NOMO-1 treated with dmso at 0.1 percent for 144 hours (cell line): ENCODE measurements around the gene IER3.
A peak's percentile ranks its signal among the peaks of the same experiment; 100 is the strongest.
"Not testable (repeated sequence)": the region's sequence is repeated elsewhere in the genome, so short reads cannot be mapped to it uniquely, and the experiment has no call there.

Experiments
- DNase-seq: peaks from one replicate; lab custom pipeline; 2025; ENCODE audit not compliant: unreplicated experiment; lab: John Stamatoyannopoulos, UW

IER3 gene

GRCh38 chr6:30725713-30726505 is 18.4 kb downstream of the IER3 start:
- no peak for DNase-seq

DNA sequence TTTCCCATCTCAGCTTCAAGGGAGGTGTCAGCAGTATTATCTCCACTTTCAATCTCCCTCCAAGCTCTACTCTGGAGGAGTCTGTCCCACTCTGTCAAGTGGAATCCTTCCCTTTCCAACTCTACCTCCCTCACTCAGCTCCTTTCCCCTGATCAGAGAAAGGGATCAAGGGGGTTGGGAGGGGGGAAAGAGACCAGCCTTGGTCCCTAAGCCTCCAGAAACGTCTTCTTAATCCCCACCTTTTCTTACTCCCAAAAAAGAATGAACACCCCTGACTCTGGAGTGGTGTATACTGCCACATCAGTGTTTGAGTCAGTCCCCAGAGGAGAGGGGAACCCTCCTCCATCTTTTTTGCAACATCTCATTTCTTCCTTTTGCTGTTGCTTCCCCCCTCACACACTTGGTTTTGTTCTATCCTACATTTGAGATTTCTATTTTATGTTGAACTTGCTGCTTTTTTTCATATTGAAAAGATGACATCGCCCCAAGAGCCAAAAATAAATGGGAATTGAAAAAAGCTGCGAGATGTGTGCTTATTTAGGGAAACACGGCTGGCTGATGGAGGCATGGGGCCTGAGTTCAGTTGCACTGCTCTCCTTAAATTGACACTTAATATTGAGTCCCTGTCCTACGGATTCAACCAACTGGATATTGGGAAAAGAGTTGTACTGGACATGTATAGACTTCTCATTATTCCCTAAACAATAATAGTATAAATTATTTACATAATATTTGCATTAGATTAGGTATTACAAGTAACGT is 19.3 kb downstream of the IER3 start:
- no peak for DNase-seq

DNA sequence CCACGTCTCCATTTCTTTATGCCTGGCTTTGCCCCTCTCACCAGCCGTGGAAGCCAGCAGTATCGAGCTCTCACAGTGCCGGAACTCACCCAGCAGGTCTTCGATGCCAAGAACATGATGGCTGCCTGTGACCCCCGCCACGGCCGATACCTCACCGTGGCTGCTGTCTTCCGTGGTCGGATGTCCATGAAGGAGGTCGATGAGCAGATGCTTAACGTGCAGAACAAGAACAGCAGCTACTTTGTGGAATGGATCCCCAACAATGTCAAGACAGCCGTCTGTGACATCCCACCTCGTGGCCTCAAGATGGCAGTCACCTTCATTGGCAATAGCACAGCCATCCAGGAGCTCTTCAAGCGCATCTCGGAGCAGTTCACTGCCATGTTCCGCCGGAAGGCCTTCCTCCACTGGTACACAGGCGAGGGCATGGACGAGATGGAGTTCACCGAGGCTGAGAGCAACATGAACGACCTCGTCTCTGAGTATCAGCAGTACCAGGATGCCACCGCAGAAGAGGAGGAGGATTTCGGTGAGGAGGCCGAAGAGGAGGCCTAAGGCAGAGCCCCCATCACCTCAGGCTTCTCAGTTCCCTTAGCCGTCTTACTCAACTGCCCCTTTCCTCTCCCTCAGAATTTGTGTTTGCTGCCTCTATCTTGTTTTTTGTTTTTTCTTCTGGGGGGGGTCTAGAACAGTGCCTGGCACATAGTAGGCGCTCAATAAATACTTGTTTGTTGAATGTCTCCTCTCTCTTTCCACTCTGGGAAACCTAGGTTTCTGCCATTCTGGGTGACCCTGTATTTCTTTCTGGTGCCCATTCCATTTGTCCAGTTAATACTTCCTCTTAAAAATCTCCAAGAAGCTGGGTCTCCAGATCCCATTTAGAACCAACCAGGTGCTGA is 20.3 kb downstream of the IER3 start:
- not testable (repeated sequence) for DNase-seq

DNA sequence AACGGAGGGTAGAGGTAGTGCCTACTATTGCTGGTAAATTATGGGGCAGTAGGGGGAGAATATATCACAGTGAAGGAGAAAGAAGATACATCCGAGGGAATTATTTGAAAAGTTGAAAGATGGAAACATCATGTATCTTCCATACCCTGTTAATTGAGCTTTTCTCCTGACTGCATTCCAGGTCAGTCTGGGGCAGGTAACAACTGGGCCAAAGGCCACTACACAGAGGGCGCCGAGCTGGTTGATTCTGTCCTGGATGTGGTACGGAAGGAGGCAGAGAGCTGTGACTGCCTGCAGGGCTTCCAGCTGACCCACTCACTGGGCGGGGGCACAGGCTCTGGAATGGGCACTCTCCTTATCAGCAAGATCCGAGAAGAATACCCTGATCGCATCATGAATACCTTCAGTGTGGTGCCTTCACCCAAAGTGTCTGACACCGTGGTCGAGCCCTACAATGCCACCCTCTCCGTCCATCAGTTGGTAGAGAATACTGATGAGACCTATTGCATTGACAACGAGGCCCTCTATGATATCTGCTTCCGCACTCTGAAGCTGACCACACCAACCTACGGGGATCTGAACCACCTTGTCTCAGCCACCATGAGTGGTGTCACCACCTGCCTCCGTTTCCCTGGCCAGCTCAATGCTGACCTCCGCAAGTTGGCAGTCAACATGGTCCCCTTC is 21.0 kb downstream of the IER3 start:
- DNase-seq = not testable (repeated sequence)

GRCh38 chr6:30722280-30723112 is 21.9 kb downstream of the IER3 start:
- DNase-seq = peak; percentile 60

GRCh38 chr6:30722025-30722279 is 22.4 kb downstream of the IER3 start:
- not testable (repeated sequence) for DNase-seq

- peak; percentile 86 for DNase-seq
Observed at GRCh38 chr6:30721198-30722024, 22.9 kb downstream of the IER3 start.

GRCh38 chr6:30720738-30721197 is 23.6 kb downstream of the IER3 start:
- peak; percentile 73 for DNase-seq

DNA sequence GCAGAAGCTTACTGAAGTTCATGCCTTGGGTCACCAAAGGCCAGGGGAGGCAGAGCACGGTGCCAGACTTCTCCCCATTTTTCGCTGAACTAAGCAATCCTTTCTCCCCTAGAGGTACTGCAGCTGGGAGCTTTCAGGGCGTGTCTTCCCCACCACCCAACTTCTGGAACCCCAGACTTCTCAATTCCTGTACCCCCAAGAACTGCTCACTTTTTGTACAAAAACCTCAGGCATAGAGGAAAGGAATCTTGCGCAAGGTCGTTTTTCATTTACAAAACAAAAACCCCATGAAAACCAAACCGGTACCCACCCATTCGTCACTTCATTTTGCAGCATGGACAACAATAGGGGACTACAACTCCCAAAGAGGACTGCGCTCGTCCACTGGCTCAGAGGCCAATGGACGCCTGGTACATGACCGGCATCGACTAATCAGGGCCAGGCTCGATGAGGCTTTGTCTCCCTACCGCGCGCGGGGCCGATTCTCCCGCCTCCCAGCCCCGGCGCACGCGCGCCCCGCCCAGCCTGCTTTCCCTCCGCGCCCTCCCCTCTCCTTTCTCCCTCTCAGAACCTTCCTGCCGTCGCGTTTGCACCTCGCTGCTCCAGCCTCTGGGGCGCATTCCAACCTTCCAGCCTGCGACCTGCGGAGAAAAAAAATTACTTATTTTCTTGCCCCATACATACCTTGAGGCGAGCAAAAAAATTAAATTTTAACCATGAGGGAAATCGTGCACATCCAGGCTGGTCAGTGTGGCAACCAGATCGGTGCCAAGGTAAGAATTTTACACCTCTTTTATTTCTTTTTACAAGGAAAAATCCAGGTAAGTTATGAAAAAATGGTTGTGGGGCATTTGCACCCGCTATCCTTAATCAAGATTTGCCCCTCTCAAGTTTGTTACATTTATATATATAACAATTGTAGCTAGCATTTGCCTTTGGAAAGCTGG is 24.3 kb downstream of the IER3 start, which contains the start of gene TUBB:
TUBB (plus strand) TSS at position 562 of the 947 bp plus-strand sequence; CDS start at position 717, 155 bp downstream.
- peak; percentile 97 for DNase-seq

GRCh38 chr6:30719356-30719755 is 25.0 kb downstream of the IER3 start:
- no peak for DNase-seq

GRCh38 chr6:30717845-30718720 is 26.3 kb downstream of the IER3 start:
- not testable (repeated sequence) for DNase-seq

DNA sequence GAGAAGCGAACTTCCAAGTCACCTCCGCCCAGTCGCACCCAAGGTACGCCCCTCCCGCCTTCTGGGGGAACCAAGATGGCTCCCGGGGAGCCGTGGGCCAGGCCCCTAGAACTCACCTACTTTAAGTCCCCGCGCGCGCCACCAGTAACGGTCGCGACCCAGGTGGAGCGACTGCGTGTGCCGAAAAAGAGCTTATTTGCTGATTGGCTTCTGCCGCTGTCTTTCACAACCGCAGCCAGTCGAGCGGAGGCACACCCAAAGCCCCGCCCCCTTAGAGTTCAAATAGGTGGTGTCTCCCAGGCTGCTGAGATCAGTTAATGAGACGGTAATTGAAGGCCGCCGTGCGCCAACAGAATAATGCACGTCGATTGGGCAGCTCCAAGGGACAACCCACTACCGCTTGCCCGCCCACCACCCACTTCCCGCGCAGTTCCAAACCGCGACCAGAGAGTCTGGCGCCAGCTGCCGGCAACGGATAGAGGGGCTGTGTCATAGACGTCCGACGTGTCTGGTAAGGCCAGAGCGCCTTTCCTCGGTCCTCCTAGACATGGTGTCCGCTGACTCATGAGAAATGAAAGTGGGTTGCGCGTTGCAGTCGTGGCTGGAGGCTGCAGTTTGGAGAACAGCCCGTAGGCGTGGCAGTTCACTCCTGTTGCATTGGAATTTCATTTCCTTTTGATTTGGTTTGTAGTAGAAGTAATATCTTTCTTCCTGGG is 27.1 kb downstream of the IER3 start, which contains the start of gene MDC1:
MDC1 (minus strand) TSS at position 153 of the 716 bp plus-strand sequence. CDS start 2,106 bp downstream, outside the sequence.
- DNase-seq = peak; percentile 100

GRCh38 chr6:30716879-30717128 is 27.5 kb downstream of the IER3 start:
- no peak for DNase-seq

DNA sequence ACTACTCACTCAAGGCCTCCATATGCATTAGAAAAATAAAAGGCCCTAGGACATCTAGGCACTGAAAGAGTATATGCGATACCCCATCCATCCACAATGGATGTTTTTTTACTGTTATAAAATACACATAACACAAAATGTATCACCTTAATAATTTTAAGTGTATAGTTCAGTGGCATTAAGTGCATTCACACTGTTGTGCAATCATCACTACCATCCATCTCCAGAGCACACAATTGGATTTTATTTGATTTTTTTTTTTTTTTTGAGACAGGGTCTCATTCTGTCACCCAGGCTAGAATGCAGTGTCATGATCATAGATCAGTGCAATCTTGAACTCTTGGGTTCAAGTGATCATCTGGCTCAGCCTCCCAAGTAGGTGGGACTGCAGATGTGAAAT is 30.1 kb downstream of the IER3 start:
- DNase-seq = no peak

- no peak for DNase-seq
Observed at GRCh38 chr6:30712441-30712945, 31.9 kb downstream of the IER3 start.

DNA sequence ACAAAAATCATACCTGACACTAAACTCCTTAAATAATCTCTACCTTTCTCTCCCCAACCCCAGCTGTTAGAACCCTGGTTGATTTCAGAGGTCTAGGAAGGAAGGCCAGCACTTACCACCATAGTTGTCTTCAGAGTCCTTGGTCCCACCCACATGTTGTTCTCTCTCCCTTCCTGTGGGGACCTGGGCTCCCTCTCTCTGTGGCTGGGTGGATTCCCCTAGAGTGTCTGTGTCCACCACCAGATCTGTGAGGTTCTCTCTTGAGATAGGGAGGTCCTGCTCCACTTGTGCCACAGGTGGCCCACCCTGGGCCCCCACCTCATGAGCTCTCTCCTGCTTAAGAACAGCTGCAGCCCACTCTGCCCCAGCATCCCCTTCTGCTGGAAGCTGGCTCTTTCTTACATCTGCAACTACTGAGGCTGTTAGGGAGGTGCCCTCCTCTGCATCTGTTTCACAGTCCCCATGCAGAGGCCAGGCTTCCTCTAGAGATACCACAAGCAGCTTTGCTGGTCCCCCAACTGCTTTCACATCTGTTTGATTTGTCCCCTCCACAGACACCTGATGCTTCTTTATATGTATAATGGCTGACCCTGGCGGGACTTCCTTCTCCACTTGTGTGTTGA is 32.5 kb downstream of the IER3 start:
- no peak for DNase-seq
